Fibroblast of villous mesenchyme (primary cell): ENCODE measurements around the gene LONRF3. TPM values are rescaled to one million over a fixed set of nuclear protein-coding genes. Genes with fewer than 3 reads are reported as not detected.

Experiments used
- DNase-seq: peaks from one replicate; pipeline ENCODE4 v3.0.0-alpha.2; 2010; ENCODE audit warnings: low read depth
- H3K4me3 ChIP-seq: 2 replicates; pipeline ENCODE4 v1.5.1; 2011; ENCODE audit warnings: low read depth, mild to moderate bottlenecking, low read length
- total RNA-seq: library from RNA; depleted of rRNA; stranded (reverse); fragments of >200 nt; gene quantifications from 2 replicates; pipeline ENCODE4 v1.2.3, GENCODE V29; 2012
- TF ChIP-seq, protein P1 (sequence below): IDR thresholded peaks from 2 replicates; pipeline ENCODE4 v1.5.1; 2012; ENCODE audit warnings: low read depth, mild to moderate bottlenecking, low read length; ENCODE audit not compliant: insufficient read depth

The LONRF3 gene
- total RNA-seq, 1 donor, result 0.43 TPM

DNA sequence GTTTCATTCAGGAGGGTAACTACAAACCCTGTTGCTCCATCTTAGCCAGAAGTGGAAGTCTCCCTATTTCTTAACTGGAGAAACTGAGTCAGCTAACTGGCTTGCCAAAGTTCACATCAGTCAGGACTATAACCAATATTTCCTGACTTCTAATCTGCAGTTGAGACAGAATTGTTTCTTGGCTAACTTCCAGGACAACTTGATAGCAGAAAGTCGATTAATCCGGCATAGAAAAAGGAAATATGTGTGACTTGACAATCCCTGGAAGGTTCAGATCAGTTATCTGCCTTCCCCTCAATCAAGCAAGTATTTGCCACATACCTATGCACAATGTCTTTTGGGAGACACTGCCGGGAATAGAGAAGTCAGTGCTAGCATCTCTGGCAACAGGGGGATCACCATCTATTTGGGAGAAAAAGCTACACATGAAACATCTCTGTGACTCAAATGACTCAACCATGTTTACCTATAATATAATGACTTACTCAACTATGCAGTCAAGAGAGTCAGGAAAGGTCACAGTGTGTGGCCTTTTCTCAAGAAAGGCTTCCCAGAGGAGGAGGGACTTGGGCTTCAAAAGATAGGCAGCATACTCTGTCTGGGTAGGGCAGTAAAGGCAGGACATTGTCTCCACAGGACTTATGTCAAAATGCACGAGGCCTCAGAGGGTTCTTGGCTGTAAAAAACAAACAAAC, 12.4 kb upstream of the LONRF3 start:
- no peak overlapping the region for H3K4me3 ChIP-seq
- TF ChIP-seq, protein P1, sequence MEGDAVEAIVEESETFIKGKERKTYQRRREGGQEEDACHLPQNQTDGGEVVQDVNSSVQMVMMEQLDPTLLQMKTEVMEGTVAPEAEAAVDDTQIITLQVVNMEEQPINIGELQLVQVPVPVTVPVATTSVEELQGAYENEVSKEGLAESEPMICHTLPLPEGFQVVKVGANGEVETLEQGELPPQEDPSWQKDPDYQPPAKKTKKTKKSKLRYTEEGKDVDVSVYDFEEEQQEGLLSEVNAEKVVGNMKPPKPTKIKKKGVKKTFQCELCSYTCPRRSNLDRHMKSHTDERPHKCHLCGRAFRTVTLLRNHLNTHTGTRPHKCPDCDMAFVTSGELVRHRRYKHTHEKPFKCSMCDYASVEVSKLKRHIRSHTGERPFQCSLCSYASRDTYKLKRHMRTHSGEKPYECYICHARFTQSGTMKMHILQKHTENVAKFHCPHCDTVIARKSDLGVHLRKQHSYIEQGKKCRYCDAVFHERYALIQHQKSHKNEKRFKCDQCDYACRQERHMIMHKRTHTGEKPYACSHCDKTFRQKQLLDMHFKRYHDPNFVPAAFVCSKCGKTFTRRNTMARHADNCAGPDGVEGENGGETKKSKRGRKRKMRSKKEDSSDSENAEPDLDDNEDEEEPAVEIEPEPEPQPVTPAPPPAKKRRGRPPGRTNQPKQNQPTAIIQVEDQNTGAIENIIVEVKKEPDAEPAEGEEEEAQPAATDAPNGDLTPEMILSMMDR, result no peak
- DNase-seq, result peak; percentile 25

DNA sequence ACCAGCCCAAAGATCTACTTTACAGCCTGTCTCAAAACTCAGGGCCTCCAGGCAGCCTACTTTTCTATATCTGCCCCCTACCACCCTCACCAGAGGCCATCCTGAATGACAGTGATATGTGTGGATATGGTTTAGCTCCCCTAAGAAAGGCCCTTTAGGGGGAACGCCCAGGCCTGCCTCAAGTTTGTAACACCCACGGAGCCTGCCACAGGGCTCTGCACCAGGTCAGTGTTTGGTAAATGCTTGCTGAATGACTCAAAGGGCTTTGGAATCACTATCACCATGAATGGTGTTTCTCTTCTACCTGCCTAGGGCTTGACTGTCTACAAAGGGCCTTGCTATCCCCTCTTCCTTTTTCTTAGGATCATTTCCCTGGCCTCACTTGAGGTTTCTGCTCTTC, 11.3 kb upstream of the LONRF3 start:
- TF ChIP-seq, protein P1, result no peak
- DNase-seq, result no peak
- H3K4me3 ChIP-seq, result no peak overlapping the region

DNA sequence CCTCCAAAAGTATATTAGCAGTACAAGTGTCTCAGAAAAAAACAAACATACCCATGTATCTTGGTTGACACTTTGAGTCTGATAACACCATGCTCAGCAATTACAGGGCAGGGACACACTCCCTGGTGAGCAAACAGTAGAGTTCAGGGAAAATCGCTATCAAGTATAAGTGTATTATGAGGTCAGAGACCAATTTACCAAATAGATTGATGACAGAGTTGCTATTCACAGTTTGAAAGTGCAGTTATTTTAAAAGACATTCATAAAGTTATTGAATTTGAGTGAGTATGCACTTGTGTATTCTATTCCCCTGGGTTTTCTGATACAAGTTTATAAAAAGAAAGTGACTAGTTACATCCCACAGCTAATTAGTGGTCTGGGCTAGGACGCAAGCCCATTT, 10.2 kb upstream of the LONRF3 start:
- no peak overlapping the region for H3K4me3 ChIP-seq
- DNase-seq, result no peak
- TF ChIP-seq, protein P1, result no peak

DNA sequence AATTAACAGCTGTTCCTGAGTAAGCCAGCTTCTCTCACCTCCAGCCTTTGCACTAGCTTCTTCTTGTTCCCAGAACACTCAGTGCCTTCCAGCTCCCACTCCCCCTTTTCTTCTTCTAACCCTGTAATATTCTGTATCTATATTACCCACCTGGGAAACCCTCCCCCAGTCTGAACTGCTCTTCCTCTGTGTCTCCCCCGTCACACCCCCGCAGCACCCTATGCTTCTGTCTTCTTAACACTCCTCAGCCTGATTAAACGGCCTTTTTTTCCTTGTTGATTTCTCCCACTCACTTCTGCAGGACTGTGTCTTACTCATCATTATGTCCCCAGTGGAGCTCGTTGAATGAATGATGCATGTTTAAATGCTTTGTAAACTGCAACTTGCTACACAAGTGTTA, 9.0 kb upstream of the LONRF3 start:
- TF ChIP-seq, protein P1, result no peak
- DNase-seq, result no peak
- no peak overlapping the region for H3K4me3 ChIP-seq

DNA sequence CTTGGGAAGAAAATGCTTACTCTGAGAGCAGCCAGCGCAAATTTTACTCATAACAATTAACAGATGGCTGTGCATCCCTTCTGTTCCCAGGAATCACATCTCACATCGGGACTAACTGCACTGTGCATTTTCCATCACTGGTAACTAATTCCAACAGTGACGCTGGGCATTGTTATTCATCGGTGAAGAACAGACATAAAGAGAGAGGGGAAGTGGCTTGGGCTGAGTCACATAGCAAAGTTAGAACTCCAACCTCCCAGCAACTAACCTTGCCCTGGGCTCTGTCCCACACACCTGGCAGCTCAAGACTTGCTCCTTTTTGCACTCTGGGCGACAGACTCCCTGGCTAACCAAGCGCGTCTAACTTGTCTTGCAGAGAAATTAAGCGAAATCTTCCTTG, 6.4 kb upstream of the LONRF3 start:
- TF ChIP-seq, protein P1, result no peak
- no peak overlapping the region for H3K4me3 ChIP-seq
- no peak for DNase-seq

DNA sequence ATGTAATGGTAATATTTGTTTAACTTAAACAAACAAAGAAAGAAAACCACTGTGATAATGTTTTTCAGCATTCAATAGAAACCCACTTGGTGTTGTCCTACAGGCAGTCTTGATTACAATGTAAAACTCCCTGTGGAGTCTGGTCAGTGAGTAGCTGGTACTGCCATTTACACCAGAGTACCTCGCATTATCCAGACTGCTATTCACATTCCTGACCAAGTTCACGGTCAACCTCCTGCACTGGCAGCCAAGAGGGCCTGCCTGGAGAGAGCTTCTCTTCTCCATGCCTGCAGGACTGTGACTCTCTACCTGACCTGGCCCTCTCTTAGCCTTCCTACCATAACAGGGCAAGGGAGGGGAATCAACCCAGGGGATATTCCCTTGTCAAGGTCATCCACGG, 2.9 kb upstream of the LONRF3 start:
- TF ChIP-seq, protein P1, result no peak
- no peak for DNase-seq
- no peak overlapping the region for H3K4me3 ChIP-seq

DNA sequence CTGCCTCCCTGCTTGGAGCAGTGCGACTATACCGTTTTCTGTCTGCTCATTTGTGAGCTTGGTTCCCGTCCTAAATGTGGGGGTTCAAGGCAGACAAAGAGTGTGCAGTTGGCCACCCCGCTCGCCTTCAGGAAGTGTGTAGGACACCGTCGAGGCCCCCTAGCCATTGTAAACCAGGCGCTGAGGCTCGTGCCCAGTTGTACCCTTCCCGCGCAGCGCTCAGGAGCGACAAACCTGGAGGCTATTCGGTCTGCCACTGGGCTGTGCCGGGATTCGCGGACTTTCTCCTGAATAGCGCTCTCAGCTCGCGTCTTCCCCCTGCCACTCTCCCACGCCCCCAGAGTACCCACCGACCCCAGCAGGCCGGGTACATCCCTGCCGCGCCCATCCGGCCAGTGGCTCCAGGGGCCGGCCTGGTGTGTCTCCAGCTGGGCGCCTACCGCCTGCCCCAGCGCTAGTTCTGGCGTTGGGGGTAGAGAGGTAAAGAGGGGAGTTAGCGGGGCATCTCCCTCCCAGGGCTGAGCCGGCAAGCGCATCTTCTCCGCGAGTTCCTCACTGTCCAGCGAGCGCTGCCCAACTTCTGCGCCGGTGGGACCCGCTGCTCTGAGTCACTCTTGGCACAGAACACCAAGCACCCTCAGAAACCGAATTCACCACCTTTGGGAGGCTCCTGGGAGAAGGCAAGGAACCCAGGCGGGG, 880 bp upstream of the LONRF3 start:
- no peak for DNase-seq
- no peak overlapping the region for H3K4me3 ChIP-seq

More for the DNA sequence above, 880 bp upstream of the LONRF3 start:
- TF ChIP-seq, protein P1, result no peak
